Measurements from ENCODE around the gene TEX44.
"Not testable (repeated sequence)": the region's sequence is repeated elsewhere in the genome, so short reads cannot be mapped to it uniquely, and the experiment has no call there.

DNA sequence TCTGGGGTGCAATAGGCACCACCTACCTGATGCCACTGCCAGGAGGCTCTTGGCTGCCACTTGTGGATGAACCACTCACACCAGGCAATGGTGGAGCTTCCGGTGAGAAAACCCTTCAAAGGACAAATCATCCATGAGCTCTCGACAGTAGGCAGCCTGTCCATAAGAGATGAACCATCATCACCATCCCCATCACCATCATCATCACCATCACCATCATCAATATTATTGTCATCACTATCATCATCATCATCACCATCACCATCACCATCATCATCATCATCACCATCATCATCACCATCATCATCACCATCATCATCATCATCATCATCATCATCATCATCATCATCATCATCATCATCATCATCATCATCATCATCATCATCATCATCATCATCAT, 14.0 kb upstream of the TEX44 start:
- TF ChIP-seq CTCF, POLR2A, POLR2AphosphoS5, EP300 (IDR thresholded peaks at IDR 0.05): not testable (repeated sequence)

Data from stomach (tissue), 4 donors.